HG03135 (cell line): ENCODE data around the gene CSNK2A2.
A peak's percentile ranks its signal among the peaks of the same experiment; 100 is the strongest.

Experiments
- ATAC-seq: cut with Tn5 transposase; IDR thresholded peaks from one replicate; pipeline ENCODE4 v1.9.1; 2021; ENCODE audit warnings: mild to moderate bottlenecking, moderate library complexity; ENCODE audit not compliant: unreplicated experiment

Gene CSNK2A2

DNA sequence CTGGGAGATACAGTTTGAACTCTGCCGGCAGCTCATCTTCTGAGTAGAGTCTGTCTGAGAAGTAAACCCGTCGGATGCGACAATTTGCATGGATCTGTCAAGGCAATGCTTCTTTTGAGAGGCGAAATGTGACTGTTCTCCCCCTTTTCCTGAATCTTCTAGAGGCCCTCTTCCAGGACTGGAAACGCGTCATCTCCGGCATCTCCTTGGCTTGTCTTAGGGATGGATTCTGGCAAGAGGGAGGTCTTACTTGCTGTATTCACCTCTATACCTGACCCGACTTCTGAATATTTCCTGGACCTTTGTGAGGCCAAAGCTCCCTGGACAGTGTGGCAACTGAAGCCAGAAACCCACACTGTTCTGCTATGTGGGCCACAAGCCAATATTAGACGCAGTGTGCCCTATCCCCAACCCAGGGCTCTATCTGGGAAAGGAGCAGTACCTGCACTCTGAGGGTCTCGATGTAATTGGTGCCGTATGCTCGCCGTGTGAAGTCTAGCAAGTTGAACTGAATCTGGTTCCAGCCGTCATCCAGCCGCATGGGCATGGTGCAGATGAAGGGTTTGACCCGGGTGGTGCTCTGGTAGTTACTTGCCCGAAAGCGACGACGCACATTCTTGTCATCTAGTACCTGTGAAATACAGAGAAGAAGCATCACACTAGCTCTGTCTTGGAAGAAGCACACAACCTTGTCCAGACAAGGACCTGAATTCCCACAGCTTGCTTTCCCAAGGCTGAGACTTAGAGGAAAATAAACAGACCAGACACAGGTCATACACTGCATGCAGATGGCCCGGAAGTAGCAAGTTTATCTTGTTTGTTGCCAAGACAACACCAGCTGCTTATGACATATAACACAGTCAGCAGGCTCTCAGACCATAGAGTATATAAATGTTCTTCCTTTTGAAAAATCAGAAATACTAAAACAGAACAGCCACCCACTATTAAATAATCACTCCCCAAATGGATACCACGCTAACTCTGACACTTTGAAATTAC, 82.8 kb downstream of the CSNK2A2 start:
- ATAC-seq, result no peak

DNA sequence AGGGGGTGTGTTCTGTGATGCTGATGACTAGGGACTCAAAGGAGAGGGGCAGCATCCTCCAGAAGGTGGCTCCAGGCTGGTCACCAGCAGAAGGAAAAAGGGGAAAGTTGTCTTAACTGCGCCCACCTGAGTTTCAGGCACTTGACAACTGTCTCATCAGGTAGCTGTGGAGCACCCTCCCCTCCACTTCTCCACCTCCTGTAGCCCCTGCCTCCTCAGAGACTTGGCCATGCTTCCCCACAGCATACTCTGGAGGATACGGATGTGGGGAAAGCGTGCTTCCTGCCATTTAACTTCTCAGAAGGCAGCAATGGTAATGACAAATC, 86.6 kb downstream of the CSNK2A2 start:
- ATAC-seq, result no peak

DNA sequence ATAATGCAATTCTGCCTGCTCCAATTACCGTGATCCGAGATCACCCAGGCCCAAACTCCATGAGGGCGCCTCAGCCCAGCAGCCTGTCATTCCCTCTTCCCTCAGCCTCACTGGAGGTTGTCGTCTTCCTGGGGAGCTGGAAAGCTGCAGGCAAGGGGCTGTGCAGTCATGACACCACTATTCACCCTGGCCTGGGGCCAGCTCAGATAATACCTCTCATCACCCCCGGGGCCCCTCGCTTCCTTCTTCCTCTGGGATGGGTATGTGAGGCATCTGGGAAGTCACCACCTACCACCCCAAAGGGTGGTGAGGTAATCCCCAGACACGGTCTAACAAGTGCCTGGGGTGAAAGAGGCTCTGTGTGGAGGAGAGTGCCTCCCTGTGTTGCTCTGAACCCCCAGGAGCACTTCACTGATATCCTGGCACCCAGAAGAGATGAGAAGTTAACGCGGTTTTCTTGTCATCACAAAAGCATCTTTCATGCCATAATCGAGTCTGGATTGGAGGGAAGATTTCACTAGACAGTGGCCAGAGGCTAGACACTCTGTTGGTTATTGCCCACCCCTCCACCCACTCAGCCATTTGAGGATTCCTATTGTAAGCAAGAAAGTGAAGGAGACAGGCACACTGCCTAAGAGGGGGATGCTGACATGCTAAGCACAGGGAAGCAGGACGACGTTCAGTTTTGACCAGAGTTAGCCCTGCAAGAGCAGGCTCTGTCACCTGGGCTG, 87.2 kb downstream of the CSNK2A2 start:
- no peak for ATAC-seq

DNA sequence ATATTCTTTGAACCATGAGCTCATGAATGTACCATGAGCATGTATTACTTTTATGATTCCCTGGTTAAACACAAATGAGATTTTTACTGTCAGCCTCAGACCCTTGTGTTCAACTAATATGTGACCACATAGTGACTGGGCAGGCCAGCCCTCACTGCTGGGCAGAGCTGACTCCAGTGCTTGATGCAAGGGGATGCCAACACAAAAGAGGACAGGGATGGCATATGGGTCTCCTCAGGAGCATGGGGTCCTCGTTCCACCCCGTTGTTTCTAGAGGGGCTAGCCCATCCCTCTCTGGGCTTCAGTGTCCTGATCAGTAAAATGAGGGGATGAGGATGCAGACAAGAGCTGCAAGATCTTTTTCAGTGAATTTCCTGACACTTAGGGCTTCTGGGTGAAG, 88.0 kb downstream of the CSNK2A2 start:
- ATAC-seq, result no peak

DNA sequence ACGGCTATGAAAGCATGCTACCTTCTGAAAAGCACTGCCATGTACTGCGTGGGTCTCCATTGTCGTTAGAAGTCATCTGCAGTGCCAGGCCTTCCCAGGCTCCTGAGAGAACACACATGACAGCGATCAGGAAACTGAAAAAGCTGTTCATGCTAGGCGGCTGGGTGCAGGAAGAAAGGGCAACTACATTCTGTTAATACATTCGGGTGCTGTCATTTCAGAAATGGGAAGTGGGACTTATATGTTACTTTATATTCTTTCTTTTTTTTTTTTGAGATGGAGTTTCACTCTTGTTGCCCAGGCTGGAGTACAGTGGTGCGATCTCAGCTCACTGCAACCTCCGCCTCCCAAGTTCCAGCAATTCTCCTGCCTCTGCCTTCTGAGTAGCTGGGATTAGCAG, 88.6 kb downstream of the CSNK2A2 start:
- ATAC-seq, result peak; percentile 58
